ENCODE data around the gene GSC. TPM values are rescaled to one million over a fixed set of nuclear protein-coding genes. Genes with fewer than 3 reads are reported as not detected.
A peak's percentile ranks its signal among the peaks of the same experiment; 100 is the strongest.
"Not testable (repeated sequence)": the region's sequence is repeated elsewhere in the genome, so short reads cannot be mapped to it uniquely, and the experiment has no call there.

The GSC gene
- total RNA-seq, 1 donor = not detected

DNA sequence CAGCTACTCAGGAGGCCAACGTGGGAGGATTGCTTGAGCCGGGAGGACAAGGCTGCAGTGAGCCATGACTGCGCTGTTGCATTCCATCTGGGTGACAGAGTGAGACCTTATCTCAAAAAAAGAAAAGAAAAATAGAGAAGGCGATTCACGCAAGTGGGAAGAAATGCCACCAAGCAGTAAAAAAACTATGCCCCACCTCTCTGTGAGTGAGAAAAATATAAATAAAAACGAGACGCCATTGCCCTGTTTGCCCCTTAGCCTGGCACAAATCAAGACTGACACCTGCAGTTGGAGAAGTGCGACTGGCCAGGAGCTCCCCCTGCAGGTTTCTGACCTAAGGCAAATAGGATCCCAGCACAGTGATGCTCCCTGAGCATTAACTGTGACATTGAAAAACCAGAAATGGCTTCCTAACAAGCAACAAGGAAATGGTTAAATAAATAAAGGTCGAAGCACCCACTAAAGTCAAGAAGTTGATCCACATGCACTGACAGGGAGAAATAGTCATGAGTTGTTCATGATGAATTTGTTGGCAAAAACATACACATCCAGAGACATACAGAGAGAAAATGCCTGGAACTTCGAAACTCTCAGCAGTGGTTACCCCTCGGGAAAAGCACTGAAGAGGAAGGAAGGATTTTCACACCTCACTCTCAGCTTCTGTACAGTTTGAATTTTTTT is 21.1 kb downstream of the GSC start:
- TF ChIP-seq, protein P1, sequence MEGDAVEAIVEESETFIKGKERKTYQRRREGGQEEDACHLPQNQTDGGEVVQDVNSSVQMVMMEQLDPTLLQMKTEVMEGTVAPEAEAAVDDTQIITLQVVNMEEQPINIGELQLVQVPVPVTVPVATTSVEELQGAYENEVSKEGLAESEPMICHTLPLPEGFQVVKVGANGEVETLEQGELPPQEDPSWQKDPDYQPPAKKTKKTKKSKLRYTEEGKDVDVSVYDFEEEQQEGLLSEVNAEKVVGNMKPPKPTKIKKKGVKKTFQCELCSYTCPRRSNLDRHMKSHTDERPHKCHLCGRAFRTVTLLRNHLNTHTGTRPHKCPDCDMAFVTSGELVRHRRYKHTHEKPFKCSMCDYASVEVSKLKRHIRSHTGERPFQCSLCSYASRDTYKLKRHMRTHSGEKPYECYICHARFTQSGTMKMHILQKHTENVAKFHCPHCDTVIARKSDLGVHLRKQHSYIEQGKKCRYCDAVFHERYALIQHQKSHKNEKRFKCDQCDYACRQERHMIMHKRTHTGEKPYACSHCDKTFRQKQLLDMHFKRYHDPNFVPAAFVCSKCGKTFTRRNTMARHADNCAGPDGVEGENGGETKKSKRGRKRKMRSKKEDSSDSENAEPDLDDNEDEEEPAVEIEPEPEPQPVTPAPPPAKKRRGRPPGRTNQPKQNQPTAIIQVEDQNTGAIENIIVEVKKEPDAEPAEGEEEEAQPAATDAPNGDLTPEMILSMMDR (IDR thresholded peaks at IDR 0.05; ENCODE audit: insufficient read depth, low read depth, low read length) = peak; percentile 28
- DNase-seq (ENCODE audit: low read depth) = no peak
- no peak overlapping the region for H3K4me3 ChIP-seq (ENCODE audit: low read depth, low read length)

DNA sequence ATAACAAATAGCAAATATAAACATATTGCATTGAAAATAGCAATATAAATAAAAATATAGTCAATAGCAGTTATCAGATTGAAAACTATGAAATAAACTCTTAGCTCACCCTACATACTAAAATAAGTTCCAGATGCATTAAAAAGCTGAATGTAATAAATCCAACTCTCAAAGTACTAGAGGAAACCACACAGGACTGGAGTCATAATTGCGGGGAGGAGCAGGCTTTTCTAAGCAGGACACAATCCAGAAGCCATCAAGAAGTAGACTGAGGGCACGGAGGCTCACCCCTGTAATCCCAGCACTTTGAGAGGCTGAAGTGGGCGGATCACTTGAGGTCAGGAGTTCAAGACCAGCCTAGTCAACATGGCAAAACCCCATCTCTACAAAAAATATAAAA is 22.2 kb downstream of the GSC start:
- TF ChIP-seq, protein P1 (IDR thresholded peaks at IDR 0.05; ENCODE audit: insufficient read depth, low read depth, low read length) = no peak
- no peak overlapping the region for H3K4me3 ChIP-seq (ENCODE audit: low read depth, low read length)
- no peak for DNase-seq (ENCODE audit: low read depth)

DNA sequence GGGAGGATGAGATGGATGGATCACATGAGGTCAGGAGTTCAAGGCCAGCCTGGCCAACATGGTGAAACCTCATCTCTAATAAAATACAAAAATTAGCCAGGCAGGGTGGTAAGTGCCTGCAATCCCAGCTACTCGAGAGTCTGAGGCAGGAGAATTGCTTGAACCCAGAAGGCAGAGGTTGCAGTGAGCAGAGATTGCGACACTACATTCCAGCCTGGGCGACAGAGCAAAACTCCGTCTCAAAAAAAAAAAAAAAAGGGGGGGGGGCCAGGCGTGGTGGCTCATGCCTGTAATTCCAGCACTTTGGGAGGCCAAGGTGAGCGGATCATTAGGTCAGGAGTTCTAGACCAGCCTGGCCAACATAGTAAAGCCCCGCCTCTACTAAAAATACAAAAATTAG is 22.8 kb downstream of the GSC start:
- not testable (repeated sequence) for H3K4me3 ChIP-seq (ENCODE audit: low read depth, low read length); DNase-seq (ENCODE audit: low read depth)

DNA sequence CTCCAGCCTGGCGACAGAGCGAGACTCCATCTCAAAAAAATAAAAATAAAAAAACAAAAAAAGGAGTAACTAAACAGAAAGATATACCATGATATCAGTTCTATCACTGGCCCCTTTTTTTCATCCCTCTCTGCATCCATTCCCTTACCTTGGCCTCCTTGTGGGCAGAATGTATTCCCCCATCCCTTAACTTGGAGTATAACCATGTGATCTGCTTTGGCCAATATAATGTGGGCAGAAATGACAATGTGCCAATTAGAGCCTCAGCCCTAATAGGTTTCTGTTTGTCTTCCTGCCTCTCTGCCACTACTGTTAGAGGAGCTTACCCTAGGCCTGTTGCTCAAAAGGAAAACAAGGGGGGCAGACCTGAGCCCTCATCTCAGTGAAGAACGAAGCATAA is 23.8 kb downstream of the GSC start:
- TF ChIP-seq, protein P1 (IDR thresholded peaks at IDR 0.05; ENCODE audit: insufficient read depth, low read depth, low read length) = no peak
- no peak overlapping the region for H3K4me3 ChIP-seq (ENCODE audit: low read depth, low read length)
- DNase-seq (ENCODE audit: low read depth) = no peak

DNA sequence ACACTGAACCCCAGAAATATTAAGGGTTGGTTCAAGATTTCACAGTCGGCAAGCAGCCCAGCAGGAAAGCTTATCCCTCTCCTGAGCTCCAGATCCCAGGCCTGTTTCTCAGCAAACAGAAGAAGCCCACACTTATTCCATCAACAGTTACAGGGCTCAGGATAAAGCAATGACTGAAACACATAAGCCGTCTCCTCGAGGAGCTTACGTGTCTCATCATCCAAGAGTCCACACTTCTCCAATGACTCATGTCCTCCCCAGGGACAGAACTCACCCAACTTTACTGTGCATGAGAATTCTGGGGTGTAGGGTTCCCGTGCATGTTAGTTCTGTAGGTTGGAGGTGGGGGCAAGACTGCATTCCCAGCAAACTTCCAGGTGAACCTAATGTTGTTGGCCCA is 31.2 kb downstream of the GSC start:
- TF ChIP-seq, protein P1 (IDR thresholded peaks at IDR 0.05; ENCODE audit: insufficient read depth, low read depth, low read length) = no peak
- DNase-seq (ENCODE audit: low read depth) = no peak
- no peak overlapping the region for H3K4me3 ChIP-seq (ENCODE audit: low read depth, low read length)

DNA sequence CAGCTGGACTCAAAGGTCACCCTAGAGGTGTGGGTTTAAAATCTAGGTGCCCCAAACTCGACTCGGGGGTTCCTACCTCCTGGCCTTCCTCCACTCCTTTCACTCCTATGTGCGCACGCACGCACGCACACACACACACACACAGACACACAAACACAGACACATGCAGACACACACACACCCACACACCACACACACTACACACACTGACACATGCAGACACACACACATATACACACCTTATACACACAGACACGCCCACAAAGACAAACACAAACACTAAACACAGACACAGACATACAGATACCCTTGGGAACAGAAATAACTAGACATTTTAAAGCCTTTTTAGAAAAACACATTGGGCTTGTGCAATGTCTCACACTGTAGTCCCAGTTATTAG is 31.8 kb downstream of the GSC start:
- TF ChIP-seq, protein P1 (IDR thresholded peaks at IDR 0.05; ENCODE audit: insufficient read depth, low read depth, low read length) = no peak
- no peak for DNase-seq (ENCODE audit: low read depth)

DNA sequence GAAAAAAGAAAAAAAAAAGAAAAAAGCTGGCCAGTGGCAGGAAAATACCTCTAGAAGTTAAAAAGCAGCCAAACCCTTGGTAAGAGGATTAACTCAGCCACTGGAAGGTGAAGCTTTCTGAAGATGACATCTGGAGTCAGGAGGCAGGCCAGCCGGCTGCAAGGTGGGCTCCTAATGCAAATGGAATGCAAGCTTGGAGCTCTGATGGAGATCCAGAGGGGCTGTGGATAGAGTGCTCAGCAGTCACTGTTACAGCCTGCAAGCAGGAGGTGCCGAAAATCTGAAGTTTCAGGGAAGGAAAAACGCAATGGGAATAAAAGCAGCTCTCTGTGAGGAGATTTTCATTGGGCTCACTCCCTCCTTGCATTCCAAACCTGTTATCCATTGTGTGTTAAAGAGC is 41.0 kb downstream of the GSC start:
- H3K4me3 ChIP-seq (ENCODE audit: low read depth, low read length) = no peak overlapping the region
- TF ChIP-seq, protein P1 (IDR thresholded peaks at IDR 0.05; ENCODE audit: insufficient read depth, low read depth, low read length) = no peak
- DNase-seq (ENCODE audit: low read depth) = no peak

More for the DNA sequence above, 31.8 kb downstream of the GSC start:
- no peak overlapping the region for H3K4me3 ChIP-seq (ENCODE audit: low read depth, low read length)

DNA sequence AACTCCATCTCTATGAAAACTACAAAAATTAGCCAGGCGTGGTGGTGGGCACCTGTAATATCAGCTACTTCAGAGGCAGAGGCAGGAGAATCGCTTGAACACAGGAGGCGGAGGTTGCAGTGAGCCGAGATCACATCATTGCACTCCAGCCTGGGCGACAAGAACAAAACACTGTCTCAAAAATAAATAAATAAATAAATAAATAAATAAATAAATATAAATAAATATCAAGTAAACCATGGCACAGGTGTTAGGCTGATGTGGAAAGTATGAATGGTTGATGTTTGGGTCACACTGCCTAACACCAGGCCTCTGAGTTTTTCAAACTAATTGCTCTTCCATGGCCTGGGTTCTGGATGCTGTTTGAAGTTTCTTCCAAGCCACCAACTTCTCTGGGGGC is 41.5 kb downstream of the GSC start:
- H3K4me3 ChIP-seq (ENCODE audit: low read depth, low read length); DNase-seq (ENCODE audit: low read depth): not testable (repeated sequence)

DNA sequence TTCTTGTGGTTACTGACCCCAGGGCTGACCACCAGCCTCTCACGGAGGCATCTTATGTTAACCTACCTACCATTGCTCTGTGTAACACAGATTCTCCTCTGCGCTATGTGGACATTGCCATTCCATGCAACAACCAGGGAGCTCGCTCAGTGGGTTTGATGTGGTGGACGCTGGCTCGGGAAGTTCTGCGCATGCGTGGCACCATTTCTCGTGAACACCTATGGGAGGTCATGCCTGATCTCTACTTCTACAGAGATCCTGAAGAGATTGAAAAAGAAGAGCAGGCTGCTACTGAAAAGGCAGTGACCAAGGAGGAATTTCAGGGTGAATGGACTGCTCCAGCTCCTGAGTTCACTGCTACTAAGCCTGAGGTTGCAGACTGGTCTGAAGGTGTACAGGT is 43.3 kb downstream of the GSC start:
- not testable (repeated sequence) for H3K4me3 ChIP-seq (ENCODE audit: low read depth, low read length); DNase-seq (ENCODE audit: low read depth)

All from fibroblast of villous mesenchyme (primary cell).